Measurements from ENCODE around the gene BIRC6. TPM values are rescaled to one million over a fixed set of nuclear protein-coding genes. Genes with fewer than 3 reads are reported as not detected.

BIRC6 gene
- total and polyA plus RNA-seq, 2 of the 8 experiments (the other 6 are each of a cell fraction or from before 2014, with no cell fraction given) = 32.5 to 69.5 TPM

DNA sequence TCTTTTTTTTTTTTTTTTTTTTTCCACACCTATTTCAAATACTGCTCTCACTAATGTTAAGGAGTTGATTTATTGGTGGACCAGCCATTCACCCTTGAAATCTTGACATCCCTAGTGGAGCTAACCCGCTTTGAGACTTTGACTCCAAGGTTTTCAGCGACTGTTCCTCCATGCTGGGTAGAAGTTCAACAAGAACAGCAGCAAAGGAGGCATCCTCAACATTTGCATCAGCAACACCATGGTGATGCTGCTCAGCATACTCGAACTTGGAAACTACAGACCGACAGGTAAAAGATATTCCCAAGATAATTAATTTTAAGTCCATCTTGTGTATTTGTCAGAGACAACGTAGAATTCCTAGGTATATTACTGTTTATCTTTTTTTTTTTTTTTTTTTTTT is 74.0 kb downstream of the BIRC6 start:
- 87% methylated on average over 4 of the region's 5 CpGs; no CpG with 5 or more reads in 1 of the 2 experiments for WGBS, 2 experiments (ENCODE audit: extremely low coverage in 1 of 2, insufficient coverage in 1 of 2, insufficient read length in 1 of 2, insufficient replicate concordance in 2 of 2, low coverage in 1 of 2, low lambda C conversion rate in 2 of 2, missing lambda C conversion rate in 1 of 2)
- no peak for FAIRE-seq
- POLR2A ChIA-PET (ENCODE audit: partially characterized antibody) = no interaction called here
- TF ChIP-seq TAF7 (optimal IDR thresholded peaks at IDR 0.05; ENCODE audit: borderline replicate concordance, low read depth, low read length) = no peak
- TF ChIP-seq CHD1 (IDR thresholded peaks at IDR 0.05; ENCODE audit: low read depth, low read length) = no peak
- TF ChIP-seq POU5F1 (IDR thresholded peaks at IDR 0.05; ENCODE audit: low read depth, low read length) = no peak
- no peak for TF ChIP-seq CHD2 (IDR thresholded peaks at IDR 0.05; ENCODE audit: low read length)
- TF ChIP-seq ZNF274 (IDR thresholded peaks at IDR 0.05; ENCODE audit: borderline replicate concordance, extremely low read depth, low read length) = no peak
- no peak for TF ChIP-seq BACH1 (IDR thresholded peaks at IDR 0.05; ENCODE audit: low read length)
- no peak for TF ChIP-seq NRF1 (IDR thresholded peaks at IDR 0.05; ENCODE audit: low read depth, low read length)
- no peak for TF ChIP-seq SP4 (IDR thresholded peaks at IDR 0.05; ENCODE audit: low read length)
- no peak for TF ChIP-seq EP300 (IDR thresholded peaks at IDR 0.05; ENCODE audit: borderline replicate concordance in 1 of 2, low read depth in 2 of 2, low read length in 2 of 2)
- no peak for TF ChIP-seq SUZ12 (IDR thresholded peaks at IDR 0.05; ENCODE audit: low read length)
- TF ChIP-seq TBP (IDR thresholded peaks at IDR 0.05; ENCODE audit: low read depth, low read length) = no peak
- TF ChIP-seq, protein P1, sequence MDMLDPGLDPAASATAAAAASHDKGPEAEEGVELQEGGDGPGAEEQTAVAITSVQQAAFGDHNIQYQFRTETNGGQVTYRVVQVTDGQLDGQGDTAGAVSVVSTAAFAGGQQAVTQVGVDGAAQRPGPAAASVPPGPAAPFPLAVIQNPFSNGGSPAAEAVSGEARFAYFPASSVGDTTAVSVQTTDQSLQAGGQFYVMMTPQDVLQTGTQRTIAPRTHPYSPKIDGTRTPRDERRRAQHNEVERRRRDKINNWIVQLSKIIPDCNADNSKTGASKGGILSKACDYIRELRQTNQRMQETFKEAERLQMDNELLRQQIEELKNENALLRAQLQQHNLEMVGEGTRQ (IDR thresholded peaks at IDR 0.05; ENCODE audit: low read length) = no peak
- no peak for TF ChIP-seq ASH2L (IDR thresholded peaks at IDR 0.05; ENCODE audit: low read length)
- no peak for TF ChIP-seq EZH2 (IDR thresholded peaks at IDR 0.05; ENCODE audit: low read depth, low read length, severe bottlenecking)

More for the DNA sequence above, 74.0 kb downstream of the BIRC6 start:
- Histone ChIP-seq H3K56ac (replicated peaks; ENCODE audit: insufficient read length, low read depth, low read length) (no peak overlapping the region), H2BK5ac (ENCODE audit: low read depth, low read length) (no peak overlapping the region), H3K4me1 (replicated peaks in 1 of 4; ENCODE audit: control insufficient read depth in 3 of 4, insufficient read depth in 4 of 4, low read length in 3 of 4) (no peaks in the 10 kb centered on the region), H4K91ac (replicated peaks; ENCODE audit: insufficient read length, low read length) (no peak overlapping the region), H4K5ac (ENCODE audit: insufficient read length, low read depth, low read length) (no peak overlapping the region), H3K18ac (ENCODE audit: extremely low read depth, low read length) (no peak overlapping the region), H3K4ac (replicated peaks; ENCODE audit: insufficient read length, low read depth, low read length) (no peak overlapping the region), H3K9ac (replicated peaks in 1 of 4; ENCODE audit: extremely low read depth in 1 of 4, low read depth in 3 of 4, low read length in 3 of 4) (no peak overlapping the region), H4K8ac (ENCODE audit: extremely low read depth, insufficient read depth, low read length) (no peak overlapping the region), H2BK120ac (replicated peaks; ENCODE audit: low read depth, low read length) (no peak overlapping the region), H2AFZ (ENCODE audit: low read length) (no peak overlapping the region), H3K79me1 (ENCODE audit: low read depth, low read length) (peaks cover 5% of the 10 kb centered on the region), H2AK5ac (ENCODE audit: low read depth, low read length) (no peak overlapping the region), H3K4me2 (ENCODE audit: insufficient read depth in 1 of 2, low read depth in 2 of 2, low read length in 2 of 2) (no peak overlapping the region), H2BK20ac (ENCODE audit: low read length) (no peak overlapping the region), H3K14ac (ENCODE audit: insufficient read length) (no peak overlapping the region), H3K4me3 (ENCODE audit: extremely low read depth in 1 of 4, insufficient read depth in 2 of 4, low read depth in 3 of 4, low read length in 4 of 4) (no peak overlapping the region), H3K27me3 (replicated peaks in 1 of 4; ENCODE audit: control insufficient read depth in 3 of 4, extremely low read depth in 1 of 4, insufficient read depth in 3 of 4, low read length in 3 of 4) (no peaks in the 10 kb centered on the region), H3K23ac (ENCODE audit: insufficient read length) (no peak overlapping the region), H3K9me3 (ENCODE audit: insufficient read depth in 2 of 2, low read depth in 1 of 2, low read length in 1 of 2) (no peaks in the 10 kb centered on the region), H2BK15ac (ENCODE audit: low read length) (no peak overlapping the region), H2BK12ac (ENCODE audit: low read depth, low read length) (no peak overlapping the region), H3K27ac (ENCODE audit: low read depth, low read length) (no peak overlapping the region), H3K36me3 (ENCODE audit: control insufficient read depth in 2 of 4, insufficient read depth in 4 of 4, low read length in 3 of 4) (peaks cover 0 to 20% (median 2%) of the 10 kb centered on the region in 4 experiments; a peak in 5 of 8 replicates), H3K23me2 (ENCODE audit: low read depth, low read length) (no peaks in the 10 kb centered on the region), H3K79me2 (ENCODE audit: control insufficient read depth in 1 of 2, insufficient read depth in 2 of 2, low read length in 2 of 2) (peaks cover 0 to 36% of the 10 kb centered on the region in 2 experiments; a peak in 3 of 4 replicates), H4K20me1 (replicated peaks in 1 of 2; ENCODE audit: control insufficient read depth in 1 of 2, insufficient read depth in 2 of 2, low read length in 2 of 2) (no peaks in the 10 kb centered on the region)
- CTCF ChIA-PET (ENCODE audit: partially characterized antibody) = no interaction called here
- no peak for DNase-seq (ENCODE audit: low read depth in 1 of 2, low spot score in 2 of 2)

All from H1 (cell line).